Mucosa of descending colon (tissue), 3 donors: Measurements from ENCODE around the gene CYB561. TPM values are rescaled to one million over a fixed set of nuclear protein-coding genes. Genes with fewer than 3 reads are reported as not detected.

Experiments
- ATAC-seq: fragments of 200-7000 bp; cut with Tn5 transposase; one replicate; pipeline ENCODE4 v1.9.1; 2020; ENCODE audit warnings: mild to moderate bottlenecking, moderate library complexity
- DNase-seq, 3 donors: peaks; one replicate each; pipeline ENCODE4 v3.0.0-alpha.2; 2020
- H3K36me3 ChIP-seq: fragments of 200-600 bp; one replicate; pipeline ENCODE4 v1.8.0; 2021; ENCODE audit warnings: low read depth, mild to moderate bottlenecking
- H3K4me1 ChIP-seq: fragments of 200-600 bp; one replicate; pipeline ENCODE4 v1.8.0; 2021; ENCODE audit warnings: low read depth, mild to moderate bottlenecking
- H3K4me3 ChIP-seq: fragments of 200-600 bp; one replicate; pipeline ENCODE4 v1.8.0; 2021; ENCODE audit warnings: mild to moderate bottlenecking
- H3K9me3 ChIP-seq: fragments of 200-600 bp; one replicate; pipeline ENCODE4 v1.8.0; 2021; ENCODE audit warnings: mild to moderate bottlenecking
- CTCF ChIP-seq: fragments of 200-600 bp; IDR thresholded peaks from one replicate; pipeline ENCODE4 v1.8.0; 2022; ENCODE audit warnings: antibody characterized with exemption, mild to moderate bottlenecking
- intact Hi-C, 2 donors: fragments of 100-400 bp; cut with DNase I in 1 of 2; cut with micrococcal nuclease in 1 of 2; formaldehyde crosslinking; loops; one replicate each; pipeline versions ENCODE4 v1.11.0 to v1.11.1; 2022; cut with DNase I, micrococcal nuclease
- total RNA-seq, 3 donors: library from RNA; stranded (reverse); fragmentation: NEBNext Ultra II Directional in 2 of 3; extraction: Animal tissue kit (Norgen Biotek cat#: 25700) in 2 of 3; gene quantifications; one replicate each; pipeline versions ENCODE4 v1.2.1 to v1.2.4, GENCODE V29; 2021 to 2023
- donor health status: DM: no; HTN: no; CAD: no; lungs with moderate emphysema.
- donor health status: DM: no; HTN: no; CAD: no.
- donor health status: DM: no; HTN: yes; CAD: no.

Gene CYB561
- total RNA-seq, 3 donors from 2014 or later: 38.1 to 54.9 (median 51.3) TPM

GRCh38 chr17:63412234-63412633 is 33.9 kb downstream of the CYB561 start:
- intact Hi-C loops: no loop called here
- no peak for TF ChIP-seq CTCF
- ATAC-seq (no peak), DNase-seq (no peak)
- H3K4me1 ChIP-seq: no peaks in the 10 kb centered on the region
- no peak overlapping the region for H3K4me3 ChIP-seq
- no peaks in the 10 kb centered on the region for H3K36me3 ChIP-seq
- no peaks in the 10 kb centered on the region for H3K9me3 ChIP-seq

- Histone ChIP-seq H3K9me3 (no peaks in the 10 kb centered on the region), H3K4me1 (no peaks in the 10 kb centered on the region), H3K36me3 (no peaks in the 10 kb centered on the region), H3K4me3 (no peak overlapping the region)
- ATAC-seq (no peak), DNase-seq (no peak)
- intact Hi-C loops: loop anchor here (2.0 to 10.0 kb wide), 5 partner anchors 323 to 735 kb away; no protein-coding TSS in a partner anchor
- no peak for TF ChIP-seq CTCF
Observed at GRCh38 chr17:63407741-63408330, 38.3 kb downstream of the CYB561 start.

GRCh38 chr17:63406689-63407330 is 39.3 kb downstream of the CYB561 start:
- Histone ChIP-seq H3K4me3 (no peak overlapping the region), H3K4me1 (no peaks in the 10 kb centered on the region), H3K9me3 (no peaks in the 10 kb centered on the region), H3K36me3 (no peaks in the 10 kb centered on the region)
- peak; percentile 96 for ATAC-seq
- peak; percentile 61 for TF ChIP-seq CTCF
- peak in 1 of 3 donors; percentile 95 for DNase-seq
- intact Hi-C loops: loop anchor here (2.0 to 10.0 kb wide), 5 partner anchors 322 to 734 kb away; no protein-coding TSS in a partner anchor

GRCh38 chr17:63405741-63406261 is 40.3 kb downstream of the CYB561 start:
- no peak overlapping the region for H3K4me3 ChIP-seq
- H3K4me1 ChIP-seq: no peaks in the 10 kb centered on the region
- intact Hi-C loops: loop anchor here (2.0 to 10.0 kb wide), 5 partner anchors 321 to 733 kb away; no protein-coding TSS in a partner anchor
- peak in 1 of 3 donors; percentile 35 for DNase-seq
- peak; percentile 79 for ATAC-seq
- H3K9me3 ChIP-seq: no peaks in the 10 kb centered on the region
- no peaks in the 10 kb centered on the region for H3K36me3 ChIP-seq
- TF ChIP-seq CTCF: peak; percentile 66

GRCh38 chr17:63405020-63405419 is 41.1 kb downstream of the CYB561 start:
- no peaks in the 10 kb centered on the region for H3K9me3 ChIP-seq
- DNase-seq (no peak), ATAC-seq (no peak)
- no peak for TF ChIP-seq CTCF
- H3K4me1 ChIP-seq: no peaks in the 10 kb centered on the region
- intact Hi-C loops: loop anchor here (5.0 to 10.0 kb wide), 4 partner anchors 320 to 698 kb away; no protein-coding TSS in a partner anchor
- H3K4me3 ChIP-seq: no peak overlapping the region
- no peaks in the 10 kb centered on the region for H3K36me3 ChIP-seq
